ENCODE measurements around the gene ABCB6.

Gene ABCB6

DNA sequence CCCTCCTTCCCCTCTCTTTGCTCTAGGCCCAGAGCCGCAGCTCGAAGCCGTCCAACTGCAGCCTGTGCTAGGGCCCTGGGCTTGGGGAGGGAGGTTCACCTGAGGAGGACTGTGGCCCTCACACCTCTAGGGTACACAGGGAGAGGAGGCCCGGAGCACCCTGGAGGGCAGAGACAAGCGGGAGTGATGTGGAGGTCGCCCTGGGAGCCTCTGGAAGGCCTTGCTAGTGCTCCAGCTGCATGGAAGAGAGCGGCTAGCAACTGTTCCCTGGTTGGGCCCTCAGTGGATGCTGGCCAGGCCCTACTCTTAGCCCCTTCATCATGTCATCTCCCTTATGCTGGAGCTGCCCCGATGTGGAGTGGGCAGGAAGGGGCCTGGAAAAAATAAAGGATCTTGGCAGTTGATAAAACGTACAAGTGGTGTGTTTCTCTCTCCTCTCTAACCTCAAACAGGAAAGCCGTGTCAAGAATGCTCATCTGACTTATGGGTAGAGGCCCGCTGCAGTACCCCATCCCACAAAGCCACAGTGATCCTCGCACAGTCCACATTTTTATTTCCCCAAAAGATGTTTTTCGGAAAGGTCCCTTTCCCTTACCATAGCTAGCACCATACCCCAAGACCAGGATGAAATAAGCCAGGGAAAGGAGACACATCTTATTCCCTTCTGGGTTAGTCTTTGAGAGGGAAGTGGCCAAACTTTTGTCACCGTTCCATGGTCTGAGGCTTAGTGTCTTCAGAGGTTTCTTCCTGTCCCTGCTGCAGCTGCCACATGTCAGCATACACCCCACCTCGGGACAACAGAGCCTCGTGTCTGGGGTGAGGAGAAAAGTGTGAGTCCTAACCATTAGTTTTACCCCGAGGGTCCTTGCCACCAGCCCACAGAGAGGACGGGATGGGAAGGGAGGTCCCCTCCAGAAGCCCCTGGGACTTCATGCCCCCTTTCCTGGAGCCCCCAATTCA lies 9.2 kb downstream of the ABCB6 start (continued):
- TF ChIP-seq, protein P1, sequence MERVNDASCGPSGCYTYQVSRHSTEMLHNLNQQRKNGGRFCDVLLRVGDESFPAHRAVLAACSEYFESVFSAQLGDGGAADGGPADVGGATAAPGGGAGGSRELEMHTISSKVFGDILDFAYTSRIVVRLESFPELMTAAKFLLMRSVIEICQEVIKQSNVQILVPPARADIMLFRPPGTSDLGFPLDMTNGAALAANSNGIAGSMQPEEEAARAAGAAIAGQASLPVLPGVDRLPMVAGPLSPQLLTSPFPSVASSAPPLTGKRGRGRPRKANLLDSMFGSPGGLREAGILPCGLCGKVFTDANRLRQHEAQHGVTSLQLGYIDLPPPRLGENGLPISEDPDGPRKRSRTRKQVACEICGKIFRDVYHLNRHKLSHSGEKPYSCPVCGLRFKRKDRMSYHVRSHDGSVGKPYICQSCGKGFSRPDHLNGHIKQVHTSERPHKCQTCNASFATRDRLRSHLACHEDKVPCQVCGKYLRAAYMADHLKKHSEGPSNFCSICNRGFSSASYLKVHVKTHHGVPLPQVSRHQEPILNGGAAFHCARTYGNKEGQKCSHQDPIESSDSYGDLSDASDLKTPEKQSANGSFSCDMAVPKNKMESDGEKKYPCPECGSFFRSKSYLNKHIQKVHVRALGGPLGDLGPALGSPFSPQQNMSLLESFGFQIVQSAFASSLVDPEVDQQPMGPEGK (CRISPR knock-in tag; IDR thresholded peaks at IDR 0.05; ENCODE audit: borderline replicate concordance), result no peak

DNA sequence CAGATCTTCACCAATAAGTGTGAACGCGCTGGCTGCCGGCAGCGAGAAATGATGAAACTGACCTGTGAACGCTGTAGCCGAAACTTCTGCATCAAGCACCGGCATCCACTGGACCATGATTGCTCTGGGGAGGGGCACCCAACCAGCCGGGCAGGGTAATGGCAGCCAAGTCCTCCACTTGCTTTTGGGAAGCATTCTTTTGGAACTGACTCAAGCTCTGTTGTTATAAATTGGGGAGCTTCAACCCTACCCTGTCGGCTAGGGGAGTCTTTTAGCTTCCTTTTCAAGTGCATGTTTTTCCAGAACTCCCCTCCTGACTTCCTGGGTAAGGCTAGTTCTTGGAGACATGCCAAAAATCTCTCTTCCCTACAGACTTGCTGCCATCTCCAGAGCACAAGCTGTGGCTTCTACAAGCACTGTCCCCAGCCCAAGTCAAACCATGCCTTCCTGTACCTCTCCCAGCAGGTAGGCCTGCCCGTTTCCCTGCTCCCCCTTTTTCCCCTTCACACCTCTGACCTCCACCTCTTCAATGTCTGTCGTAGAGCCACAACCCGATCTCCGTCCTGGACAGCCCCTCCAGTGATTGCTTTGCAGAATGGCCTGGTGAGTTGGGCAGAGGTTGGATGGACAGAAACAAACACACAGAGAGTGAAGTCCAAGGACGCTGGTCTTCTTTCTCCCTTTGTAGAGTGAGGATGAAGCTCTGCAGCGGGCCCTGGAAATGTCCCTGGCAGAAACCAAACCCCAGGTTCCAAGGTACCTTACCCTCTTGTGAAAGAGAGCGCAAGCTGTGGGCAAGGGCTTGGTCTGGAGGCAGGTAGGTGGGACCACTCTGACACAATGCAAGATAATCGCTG lies 10.6 kb downstream of the ABCB6 start:
- no peak for ATAC-seq
- TF ChIP-seq ARNTL (CRISPR knock-in tag; IDR thresholded peaks at IDR 0.05; ENCODE audit: borderline replicate concordance, low read depth), result no peak
- TF ChIP-seq, protein P2, sequence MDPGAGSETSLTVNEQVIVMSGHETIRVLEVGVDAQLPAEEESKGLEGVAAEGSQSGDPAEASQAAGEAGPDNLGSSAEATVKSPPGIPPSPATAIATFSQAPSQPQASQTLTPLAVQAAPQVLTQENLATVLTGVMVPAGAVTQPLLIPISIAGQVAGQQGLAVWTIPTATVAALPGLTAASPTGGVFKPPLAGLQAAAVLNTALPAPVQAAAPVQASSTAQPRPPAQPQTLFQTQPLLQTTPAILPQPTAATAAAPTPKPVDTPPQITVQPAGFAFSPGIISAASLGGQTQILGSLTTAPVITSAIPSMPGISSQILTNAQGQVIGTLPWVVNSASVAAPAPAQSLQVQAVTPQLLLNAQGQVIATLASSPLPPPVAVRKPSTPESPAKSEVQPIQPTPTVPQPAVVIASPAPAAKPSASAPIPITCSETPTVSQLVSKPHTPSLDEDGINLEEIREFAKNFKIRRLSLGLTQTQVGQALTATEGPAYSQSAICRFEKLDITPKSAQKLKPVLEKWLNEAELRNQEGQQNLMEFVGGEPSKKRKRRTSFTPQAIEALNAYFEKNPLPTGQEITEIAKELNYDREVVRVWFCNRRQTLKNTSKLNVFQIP (CRISPR knock-in tag; IDR thresholded peaks at IDR 0.05; ENCODE audit: borderline replicate concordance, low read depth), result no peak
- TF ChIP-seq CSDC2 (CRISPR knock-in tag; IDR thresholded peaks at IDR 0.05), result no peak
- TF ChIP-seq BACH2 (CRISPR knock-in tag; IDR thresholded peaks at IDR 0.05; ENCODE audit: borderline replicate concordance), result no peak
- TF ChIP-seq ZNF565 (CRISPR knock-in tag; conservative IDR thresholded peaks at IDR 0.05; ENCODE audit: low read depth), result no peak
- TF ChIP-seq ZFP30 (CRISPR knock-in tag; IDR thresholded peaks at IDR 0.05), result no peak
- TF ChIP-seq, protein P3, sequence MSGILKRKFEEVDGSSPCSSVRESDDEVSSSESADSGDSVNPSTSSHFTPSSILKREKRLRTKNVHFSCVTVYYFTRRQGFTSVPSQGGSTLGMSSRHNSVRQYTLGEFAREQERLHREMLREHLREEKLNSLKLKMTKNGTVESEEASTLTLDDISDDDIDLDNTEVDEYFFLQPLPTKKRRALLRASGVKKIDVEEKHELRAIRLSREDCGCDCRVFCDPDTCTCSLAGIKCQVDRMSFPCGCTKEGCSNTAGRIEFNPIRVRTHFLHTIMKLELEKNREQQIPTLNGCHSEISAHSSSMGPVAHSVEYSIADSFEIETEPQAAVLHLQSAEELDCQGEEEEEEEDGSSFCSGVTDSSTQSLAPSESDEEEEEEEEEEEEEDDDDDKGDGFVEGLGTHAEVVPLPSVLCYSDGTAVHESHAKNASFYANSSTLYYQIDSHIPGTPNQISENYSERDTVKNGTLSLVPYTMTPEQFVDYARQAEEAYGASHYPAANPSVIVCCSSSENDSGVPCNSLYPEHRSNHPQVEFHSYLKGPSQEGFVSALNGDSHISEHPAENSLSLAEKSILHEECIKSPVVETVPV (CRISPR knock-in tag; IDR thresholded peaks at IDR 0.05), result no peak
- no peak for TF ChIP-seq ESRRG (CRISPR knock-in tag; IDR thresholded peaks at IDR 0.05)
- TF ChIP-seq PPARA (CRISPR knock-in tag; IDR thresholded peaks at IDR 0.05; ENCODE audit: borderline replicate concordance), result no peak

DNA sequence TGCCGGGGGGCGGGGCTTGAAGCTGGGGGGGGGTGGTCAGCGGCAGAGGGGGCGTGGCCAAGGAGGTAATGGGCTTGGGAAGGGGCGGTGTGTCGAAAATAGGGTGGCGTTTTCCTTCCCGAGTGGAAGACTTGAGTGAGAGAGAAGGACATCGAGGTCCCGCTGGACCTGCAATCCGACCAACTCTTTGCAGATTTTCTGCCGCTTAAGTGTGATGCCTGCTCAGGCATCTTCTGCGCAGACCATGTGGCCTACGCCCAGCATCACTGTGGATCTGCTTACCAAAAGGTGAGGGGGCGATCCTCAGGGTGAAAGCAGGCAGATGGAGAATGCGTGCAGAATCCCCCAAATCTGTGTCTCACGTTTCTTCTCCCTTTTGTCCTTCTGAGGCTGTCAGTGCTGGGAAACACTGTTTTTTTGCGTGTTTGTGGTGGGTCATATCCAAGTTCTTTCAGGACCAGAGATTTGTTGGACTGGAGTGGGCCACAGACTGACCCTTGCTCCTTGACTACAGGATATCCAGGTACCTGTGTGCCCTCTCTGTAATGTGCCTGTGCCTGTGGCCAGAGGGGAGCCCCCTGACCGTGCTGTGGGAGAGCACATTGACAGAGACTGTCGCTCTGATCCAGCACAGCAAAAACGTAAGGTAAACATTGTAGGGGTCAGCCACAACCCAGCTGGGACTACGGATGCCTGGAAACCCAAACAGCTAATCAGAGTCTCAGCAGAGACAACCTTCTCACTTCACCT lies 11.4 kb downstream of the ABCB6 start:
- no peak for TF ChIP-seq PPARA (CRISPR knock-in tag; IDR thresholded peaks at IDR 0.05; ENCODE audit: borderline replicate concordance)
- TF ChIP-seq ZNF70 (CRISPR knock-in tag; IDR thresholded peaks at IDR 0.05), result no peak
- no peak for TF ChIP-seq OSR1 (CRISPR knock-in tag; IDR thresholded peaks at IDR 0.05)
- ATAC-seq, result peak; percentile 44

DNA sequence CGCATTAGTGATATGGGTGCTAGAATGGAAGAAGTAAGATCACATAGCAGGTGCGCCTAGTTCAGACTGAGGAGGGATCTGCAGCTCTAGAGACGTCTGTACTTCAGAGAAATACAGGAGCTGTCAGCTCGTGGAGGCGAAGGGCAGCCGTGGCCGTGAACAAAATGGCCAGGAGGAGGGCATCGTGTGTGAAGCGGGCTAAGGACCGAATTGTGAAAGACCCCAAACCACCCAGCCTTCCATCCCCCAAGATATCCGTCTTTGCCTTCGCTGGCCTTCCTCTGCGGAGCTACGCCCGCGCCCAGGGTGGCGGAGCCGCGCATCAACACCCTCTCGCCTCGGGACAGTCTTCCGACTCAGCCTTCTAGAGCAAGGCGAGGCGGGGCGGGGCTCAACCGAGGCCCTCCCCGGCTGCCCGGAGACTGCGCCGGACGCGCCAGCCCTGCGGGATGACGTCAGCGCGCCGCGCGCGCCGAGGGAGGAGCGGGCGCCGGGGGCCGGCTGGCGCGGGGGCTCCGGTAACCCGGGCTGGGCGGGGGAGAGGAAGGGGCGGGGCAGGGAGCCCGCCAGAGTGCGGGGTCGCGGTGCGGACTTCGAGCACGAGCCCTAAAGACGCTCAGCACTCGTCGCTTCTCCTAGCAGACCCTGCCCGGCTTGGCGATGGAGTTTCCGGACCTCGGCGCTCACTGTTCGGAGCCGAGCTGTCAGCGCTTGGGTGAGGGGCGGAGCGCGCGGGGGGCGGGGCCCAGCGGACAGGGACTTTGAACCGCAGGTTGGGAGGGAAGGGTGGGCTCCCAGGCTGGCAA lies 12.2 kb downstream of the ABCB6 start, which contains the start of gene ZFAND2B:
Gene ZFAND2B, plus strand, starts transcription at position 455 of the 806 bp plus-strand sequence. Its CDS starts 206 bp downstream, at position 661.
- TF ChIP-seq OSR1 (CRISPR knock-in tag; IDR thresholded peaks at IDR 0.05), result no peak
- no peak for TF ChIP-seq ZFP30 (CRISPR knock-in tag; IDR thresholded peaks at IDR 0.05)
- TF ChIP-seq, protein P3 (CRISPR knock-in tag; IDR thresholded peaks at IDR 0.05), result no peak
- TF ChIP-seq ESRRG (CRISPR knock-in tag; IDR thresholded peaks at IDR 0.05), result no peak
- TF ChIP-seq BACH2 (CRISPR knock-in tag; IDR thresholded peaks at IDR 0.05; ENCODE audit: borderline replicate concordance), result no peak
- no peak for TF ChIP-seq GLIS3 (CRISPR knock-in tag; IDR thresholded peaks at IDR 0.05)
- TF ChIP-seq ZNF70 (CRISPR knock-in tag; IDR thresholded peaks at IDR 0.05), result no peak
- TF ChIP-seq, protein P2 (CRISPR knock-in tag; IDR thresholded peaks at IDR 0.05; ENCODE audit: borderline replicate concordance, low read depth), result no peak
- TF ChIP-seq, protein P4, sequence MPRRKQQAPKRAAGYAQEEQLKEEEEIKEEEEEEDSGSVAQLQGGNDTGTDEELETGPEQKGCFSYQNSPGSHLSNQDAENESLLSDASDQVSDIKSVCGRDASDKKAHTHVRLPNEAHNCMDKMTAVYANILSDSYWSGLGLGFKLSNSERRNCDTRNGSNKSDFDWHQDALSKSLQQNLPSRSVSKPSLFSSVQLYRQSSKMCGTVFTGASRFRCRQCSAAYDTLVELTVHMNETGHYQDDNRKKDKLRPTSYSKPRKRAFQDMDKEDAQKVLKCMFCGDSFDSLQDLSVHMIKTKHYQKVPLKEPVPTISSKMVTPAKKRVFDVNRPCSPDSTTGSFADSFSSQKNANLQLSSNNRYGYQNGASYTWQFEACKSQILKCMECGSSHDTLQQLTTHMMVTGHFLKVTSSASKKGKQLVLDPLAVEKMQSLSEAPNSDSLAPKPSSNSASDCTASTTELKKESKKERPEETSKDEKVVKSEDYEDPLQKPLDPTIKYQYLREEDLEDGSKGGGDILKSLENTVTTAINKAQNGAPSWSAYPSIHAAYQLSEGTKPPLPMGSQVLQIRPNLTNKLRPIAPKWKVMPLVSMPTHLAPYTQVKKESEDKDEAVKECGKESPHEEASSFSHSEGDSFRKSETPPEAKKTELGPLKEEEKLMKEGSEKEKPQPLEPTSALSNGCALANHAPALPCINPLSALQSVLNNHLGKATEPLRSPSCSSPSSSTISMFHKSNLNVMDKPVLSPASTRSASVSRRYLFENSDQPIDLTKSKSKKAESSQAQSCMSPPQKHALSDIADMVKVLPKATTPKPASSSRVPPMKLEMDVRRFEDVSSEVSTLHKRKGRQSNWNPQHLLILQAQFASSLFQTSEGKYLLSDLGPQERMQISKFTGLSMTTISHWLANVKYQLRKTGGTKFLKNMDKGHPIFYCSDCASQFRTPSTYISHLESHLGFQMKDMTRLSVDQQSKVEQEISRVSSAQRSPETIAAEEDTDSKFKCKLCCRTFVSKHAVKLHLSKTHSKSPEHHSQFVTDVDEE (CRISPR knock-in tag; IDR thresholded peaks at IDR 0.05), result no peak
- no peak for TF ChIP-seq TCF4 (CRISPR knock-in tag; IDR thresholded peaks at IDR 0.05; ENCODE audit: borderline replicate concordance)
- no peak for TF ChIP-seq TOX (CRISPR knock-in tag; IDR thresholded peaks at IDR 0.05; ENCODE audit: borderline replicate concordance)
- ATAC-seq, result peak; percentile 93

All from SK-N-SH treated with all-trans-retinoic acid at 6 μM for 48 hours (cell line).